Germinal center (tissue), 1 donor: ENCODE data around the gene SF3B5.
"Not testable (repeated sequence)": the region's sequence is repeated elsewhere in the genome, so short reads cannot be mapped to it uniquely, and the experiment has no call there.

Experiments
- DNase-seq: peaks from one replicate; pipeline ENCODE4 v3.0.0; 2012; ENCODE audit warnings: mixed read lengths, low spot score

SF3B5 gene

GRCh38 chr6:144104898-144105487 is 9.6 kb upstream of the SF3B5 start:
- DNase-seq, result peak; percentile 74

- DNase-seq, result no peak
Observed at GRCh38 chr6:144104488-144104887, 9.1 kb upstream of the SF3B5 start.

DNA sequence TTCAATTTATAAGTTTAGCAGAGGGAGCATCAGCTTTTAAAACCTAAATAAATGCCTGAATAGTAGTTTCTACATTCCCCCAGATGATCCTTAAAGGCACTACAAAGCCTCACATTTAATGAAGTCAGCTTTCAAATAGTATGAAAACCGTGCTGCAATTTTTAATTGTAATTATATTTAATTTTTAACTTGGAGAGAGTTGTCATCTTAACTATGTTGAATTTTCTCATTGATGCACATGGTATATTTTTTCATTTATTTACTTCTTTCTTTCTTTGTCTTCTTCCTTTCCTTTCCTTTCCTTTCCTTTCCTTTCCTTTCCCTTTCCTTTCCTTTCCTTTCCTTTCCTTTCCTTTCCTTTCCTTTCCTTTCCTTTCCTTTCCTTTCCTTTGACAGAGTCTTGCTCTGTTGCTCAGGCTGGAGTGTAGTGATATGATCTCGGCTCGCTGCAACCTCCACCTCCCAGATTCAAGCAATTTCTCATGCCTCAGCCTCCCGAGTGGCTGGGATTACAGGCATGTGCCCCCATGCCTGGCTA is 7.7 kb upstream of the SF3B5 start:
- DNase-seq, result no peak

GRCh38 chr6:144098993-144099392 is 3.6 kb upstream of the SF3B5 start:
- DNase-seq, result no peak

- DNase-seq, result no peak
Observed at GRCh38 chr6:144094731-144095133, 641 bp downstream of the SF3B5 start.

DNA sequence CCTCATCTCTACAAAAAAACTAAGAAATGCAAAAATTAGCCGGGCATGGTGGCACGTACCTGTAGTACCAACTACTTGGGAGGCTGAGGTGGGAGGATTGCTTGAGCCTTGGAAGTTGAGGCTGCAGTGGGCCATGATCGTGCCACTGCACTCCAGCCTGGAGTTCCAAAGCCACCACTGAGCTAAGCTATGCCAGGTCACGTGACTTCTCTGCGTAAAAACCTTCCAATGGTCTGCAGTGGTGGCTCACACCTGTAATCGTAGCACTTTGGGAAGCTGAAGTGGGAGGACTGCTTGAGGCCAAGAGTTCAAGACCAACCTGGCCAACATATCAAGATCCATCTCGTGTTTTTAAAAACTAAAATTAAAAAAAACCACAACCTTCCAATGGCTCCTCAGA is 1.7 kb downstream of the SF3B5 start:
- no peak for DNase-seq

DNA sequence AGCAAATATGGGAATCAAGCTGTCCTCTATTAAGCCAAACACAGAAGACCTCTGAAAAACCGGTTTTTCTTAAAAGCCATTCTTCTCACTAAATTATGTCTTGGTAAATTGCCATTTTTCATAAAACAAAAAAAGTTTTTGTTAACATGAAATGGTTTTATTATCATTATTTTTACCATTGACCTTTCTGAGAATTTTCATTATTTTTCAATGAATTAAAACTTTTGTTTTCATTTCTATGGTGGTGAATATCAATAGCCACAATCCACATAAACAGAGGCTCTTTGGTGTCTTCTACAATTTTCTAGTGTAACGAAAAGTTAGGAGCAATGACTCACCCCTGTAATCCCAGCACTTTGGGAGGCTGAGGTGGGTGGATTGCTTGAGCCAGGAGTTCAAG is 2.1 kb downstream of the SF3B5 start:
- no peak for DNase-seq

GRCh38 chr6:144090384-144090783 is 5.0 kb downstream of the SF3B5 start:
- DNase-seq, result no peak

DNA sequence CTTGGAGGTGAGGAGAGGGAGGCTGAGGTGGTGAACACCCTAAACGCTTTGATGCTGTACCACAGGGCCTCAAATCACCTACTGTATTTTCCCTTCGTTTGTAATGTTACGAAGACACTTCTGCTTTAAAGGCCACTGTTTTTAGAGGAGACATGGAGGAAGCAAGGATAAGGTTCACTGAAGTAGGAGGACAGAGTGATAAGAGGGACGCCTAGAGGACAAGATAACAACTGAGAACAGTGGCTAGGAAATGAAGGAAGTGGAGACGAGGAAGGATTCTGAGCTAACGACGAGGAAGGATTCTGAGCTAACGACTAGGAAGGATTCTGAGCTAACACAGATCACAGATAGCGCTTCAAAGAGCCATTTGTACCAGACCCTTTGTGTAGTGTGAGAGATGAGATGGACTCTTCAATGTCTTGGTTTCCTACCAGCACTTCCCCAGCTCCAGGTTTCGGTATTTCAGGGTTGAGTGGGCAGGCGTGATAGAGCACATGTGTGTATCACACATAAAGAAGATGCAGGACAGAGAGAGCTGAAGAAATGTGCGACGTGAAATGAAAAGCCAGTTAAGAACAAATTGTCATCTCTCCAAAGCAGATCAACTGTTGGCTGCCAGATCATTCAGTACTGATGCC is 7.5 kb downstream of the SF3B5 start:
- no peak for DNase-seq

GRCh38 chr6:144086959-144087358 is 8.4 kb downstream of the SF3B5 start:
- DNase-seq, result no peak

DNA sequence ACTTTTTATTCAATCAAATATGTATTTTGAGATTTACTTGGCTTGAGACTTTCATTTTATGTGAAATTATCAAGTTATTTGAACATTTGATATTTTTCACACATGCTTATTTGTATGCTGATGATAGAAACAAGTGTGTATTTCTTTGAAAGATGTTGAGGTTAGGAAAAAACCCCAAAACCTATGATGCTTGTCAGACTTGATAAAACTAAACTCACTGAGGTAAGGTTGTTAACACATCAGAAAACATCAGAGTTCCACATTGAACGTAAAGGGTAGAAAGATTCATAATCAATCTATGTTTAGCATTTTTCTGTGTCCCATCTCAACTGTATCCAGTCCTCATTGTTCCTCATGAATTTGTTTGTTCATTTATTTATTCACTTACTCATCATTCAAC is 12.2 kb downstream of the SF3B5 start:
- no peak for DNase-seq

DNA sequence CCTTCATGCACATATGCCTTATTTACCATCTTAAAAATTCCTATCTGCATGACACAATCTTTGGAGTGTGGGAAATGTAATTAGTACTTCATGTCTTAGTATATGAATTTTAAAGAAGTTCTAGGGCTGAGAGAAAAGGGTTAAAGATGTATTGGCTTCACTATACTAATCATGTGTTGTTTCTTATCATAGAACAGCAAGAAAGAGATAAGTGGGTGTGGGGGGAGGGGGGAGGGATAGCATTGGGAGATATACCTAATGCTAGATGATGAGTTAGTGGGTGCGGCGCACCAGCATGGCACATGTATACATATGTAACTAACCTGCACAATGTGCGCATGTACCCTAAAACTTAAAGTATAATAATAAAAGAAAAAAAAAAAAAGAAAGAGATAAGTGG is 13.0 kb downstream of the SF3B5 start:
- DNase-seq, result not testable (repeated sequence)

- no peak for DNase-seq
Observed at GRCh38 chr6:144077871-144078270, 17.5 kb downstream of the SF3B5 start.

DNA sequence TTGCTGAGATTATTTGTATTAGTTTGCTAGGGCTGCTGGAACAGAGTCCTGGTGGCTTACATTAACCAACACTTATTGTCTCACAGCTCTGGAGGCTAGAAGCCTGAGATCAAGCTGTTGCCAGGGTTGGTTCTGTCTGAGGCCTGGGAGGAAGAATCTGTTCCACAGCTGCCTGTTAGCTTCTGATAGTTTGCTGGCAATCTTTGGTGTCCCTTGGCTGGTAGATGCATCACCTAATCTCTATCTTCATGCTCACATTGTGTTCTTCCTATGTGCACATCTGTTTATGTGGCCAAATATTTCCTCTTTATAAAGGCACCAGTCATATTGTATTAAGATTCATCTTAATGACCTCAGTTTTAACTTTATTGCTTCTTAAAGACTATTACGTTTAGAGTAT is 19.5 kb downstream of the SF3B5 start:
- no peak for DNase-seq

DNA sequence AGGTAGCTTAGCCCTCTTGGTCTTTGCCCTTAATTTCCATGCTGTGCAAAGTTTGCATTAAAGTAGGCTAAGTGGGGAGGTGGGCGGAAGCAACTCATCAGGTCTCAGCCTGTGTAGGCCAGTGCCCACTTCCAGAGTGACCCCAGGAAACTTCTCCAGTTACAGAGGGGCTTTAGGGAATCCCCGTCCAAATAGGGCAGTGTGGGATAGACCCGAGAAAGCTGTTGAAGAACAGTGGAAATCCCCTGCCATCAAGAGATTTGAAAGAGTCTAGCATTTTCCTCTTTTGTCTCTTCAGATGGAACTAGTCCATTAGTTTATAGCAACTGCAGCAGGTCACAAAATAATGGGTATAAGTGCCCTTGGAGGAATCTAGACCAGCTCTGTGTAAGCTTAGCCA is 20.2 kb downstream of the SF3B5 start:
- no peak for DNase-seq

GRCh38 chr6:144073024-144073423 is 22.3 kb downstream of the SF3B5 start:
- DNase-seq, result no peak

DNA sequence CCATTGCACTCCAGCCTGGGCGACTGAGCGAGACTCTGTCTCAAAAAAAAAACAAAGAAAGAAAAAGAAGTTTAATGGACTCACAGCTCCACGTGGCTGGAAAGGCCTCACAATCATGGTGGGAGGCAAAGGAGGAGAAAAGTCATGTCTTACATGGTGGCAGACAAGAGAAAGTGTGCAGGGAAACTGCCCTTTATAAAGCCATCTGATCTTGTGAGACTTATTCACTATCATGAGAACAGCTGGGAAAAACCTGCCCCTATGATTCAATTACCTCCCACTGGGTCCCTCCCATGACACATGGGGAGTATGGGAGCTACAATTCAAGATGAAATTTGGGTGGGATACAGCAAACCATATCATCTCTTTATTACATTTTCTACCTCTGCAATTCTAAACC is 25.9 kb downstream of the SF3B5 start:
- DNase-seq, result no peak

GRCh38 chr6:144068794-144069193 is 26.6 kb downstream of the SF3B5 start:
- no peak for DNase-seq

DNA sequence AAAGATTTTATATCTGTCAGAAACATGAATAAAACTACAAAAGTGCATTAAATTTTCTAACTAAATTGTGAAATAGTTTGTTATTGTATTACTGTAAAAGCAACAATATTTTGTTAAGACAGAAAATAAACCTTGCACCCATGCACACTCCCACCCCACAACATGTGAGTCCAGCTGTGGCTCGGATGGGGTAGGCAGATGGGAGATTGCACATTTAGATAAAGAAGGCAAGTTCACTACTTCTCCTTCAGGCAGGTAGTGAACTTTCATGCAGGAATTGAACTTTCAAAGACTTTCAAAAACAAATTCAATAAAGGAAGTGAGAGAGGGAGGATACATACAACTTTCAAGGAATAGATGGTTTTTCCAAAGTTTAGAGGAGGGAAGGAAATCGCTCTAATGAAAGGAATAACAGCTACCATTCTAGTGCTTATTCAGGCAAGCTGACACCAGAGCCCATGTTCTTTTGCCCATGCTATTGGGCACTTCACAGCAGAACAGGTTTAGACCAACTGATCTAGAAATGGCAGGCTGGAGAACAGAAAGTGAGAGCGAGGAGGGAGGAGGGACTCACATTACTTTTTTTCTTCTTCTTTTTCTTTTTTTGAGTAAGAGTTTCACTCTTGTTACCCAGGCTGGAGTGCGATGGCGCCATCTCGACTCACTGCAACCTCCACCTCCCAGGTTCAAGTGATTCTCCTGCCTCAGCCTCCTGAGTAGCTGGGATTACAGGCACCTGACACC is 28.5 kb downstream of the SF3B5 start:
- DNase-seq, result peak; percentile 38

DNA sequence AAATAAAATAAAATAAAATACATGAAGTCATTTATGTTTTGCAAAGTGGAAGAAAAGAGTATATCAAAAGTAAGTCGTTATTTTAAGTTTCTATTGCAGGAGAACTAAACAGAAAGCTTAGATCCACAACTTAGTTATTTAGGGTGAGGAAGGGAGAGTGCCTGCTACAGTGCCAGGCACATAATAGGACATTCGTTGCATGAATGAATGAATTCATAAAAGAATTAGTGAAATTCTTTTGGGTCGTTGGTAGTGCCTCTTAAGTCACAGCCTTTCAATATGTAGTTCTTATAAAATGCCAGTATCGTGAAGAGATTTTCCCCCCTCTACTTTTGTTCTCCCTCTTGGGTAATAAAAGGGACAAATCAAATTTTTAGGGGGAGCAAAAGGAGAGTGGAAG is 29.1 kb downstream of the SF3B5 start:
- DNase-seq, result no peak

GRCh38 chr6:144065213-144065660 is 30.1 kb downstream of the SF3B5 start:
- peak; percentile 18 for DNase-seq

DNA sequence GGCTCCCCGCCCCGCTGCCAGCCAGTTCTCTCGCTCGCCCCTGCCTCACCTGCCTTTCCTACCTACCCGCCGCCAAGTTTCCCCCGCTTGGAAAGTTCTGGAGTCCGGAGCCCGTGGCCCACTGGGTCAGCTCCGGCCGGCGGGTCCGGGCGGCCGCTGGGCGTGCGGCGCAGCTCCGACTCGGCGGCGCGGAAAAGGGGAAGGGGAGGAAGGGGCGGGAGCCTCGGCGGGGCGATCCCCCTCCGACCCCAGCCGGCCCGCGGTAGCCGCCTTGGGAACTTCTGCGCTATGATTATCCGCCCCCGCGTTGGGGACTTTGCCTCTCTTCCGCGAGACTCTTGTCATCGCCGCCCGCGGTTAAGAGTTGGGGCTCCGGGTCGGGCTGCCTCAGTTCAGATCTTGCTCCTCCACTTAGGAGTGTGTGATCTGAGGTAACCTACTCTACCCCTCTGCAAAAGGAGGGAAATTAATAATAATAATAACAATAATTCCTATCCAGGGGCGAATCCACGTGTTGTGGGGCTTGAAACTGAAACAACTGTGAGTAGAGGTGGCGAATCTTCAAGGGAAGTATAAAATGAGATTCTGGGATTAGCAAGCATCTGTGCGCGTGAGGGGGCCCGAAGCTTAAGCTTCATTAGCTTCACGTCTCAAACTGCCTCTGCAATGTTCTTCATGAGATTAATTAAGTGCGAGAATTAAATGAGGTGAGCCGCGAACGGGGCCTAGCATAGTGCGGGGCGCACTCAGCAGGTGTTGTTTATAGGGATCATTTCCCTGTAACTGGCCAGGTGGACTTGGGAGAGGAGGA is 30.8 kb downstream of the SF3B5 start:
- DNase-seq, result peak; percentile 54
